Fibroblast of skin of right quadriceps (primary cell): ENCODE results near the gene NLGN3.
"Not testable (repeated sequence)": the region's sequence is repeated elsewhere in the genome, so short reads cannot be mapped to it uniquely, and the experiment has no call there.

Source experiments
- DNase-seq: peaks from one replicate; pipeline ENCODE4 v3.0.0-alpha.2; 2013

The NLGN3 gene

GRCh38 chrX:71173440-71173839, 28.8 kb downstream of the NLGN3 start:
- DNase-seq: no peak

DNA sequence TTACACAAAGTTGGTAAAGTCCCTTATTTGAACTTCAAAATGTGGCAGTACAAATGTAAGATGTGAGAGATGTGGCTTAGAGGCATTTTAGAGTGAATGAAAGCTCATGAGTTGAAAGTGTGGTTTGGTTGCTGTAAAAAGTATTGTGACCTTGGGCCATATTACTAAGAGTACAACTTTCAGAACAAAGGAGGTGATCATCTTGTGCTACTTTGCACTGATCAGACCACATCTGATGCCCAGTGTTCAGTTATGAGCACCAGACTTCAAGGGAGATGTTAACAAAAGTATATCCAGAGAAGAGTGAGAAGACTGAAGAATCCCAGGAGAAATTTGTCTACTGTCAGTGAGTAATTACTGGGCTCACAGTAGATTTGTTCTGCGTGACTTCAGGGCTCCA, 30.2 kb downstream of the NLGN3 start:
- DNase-seq: no peak

DNA sequence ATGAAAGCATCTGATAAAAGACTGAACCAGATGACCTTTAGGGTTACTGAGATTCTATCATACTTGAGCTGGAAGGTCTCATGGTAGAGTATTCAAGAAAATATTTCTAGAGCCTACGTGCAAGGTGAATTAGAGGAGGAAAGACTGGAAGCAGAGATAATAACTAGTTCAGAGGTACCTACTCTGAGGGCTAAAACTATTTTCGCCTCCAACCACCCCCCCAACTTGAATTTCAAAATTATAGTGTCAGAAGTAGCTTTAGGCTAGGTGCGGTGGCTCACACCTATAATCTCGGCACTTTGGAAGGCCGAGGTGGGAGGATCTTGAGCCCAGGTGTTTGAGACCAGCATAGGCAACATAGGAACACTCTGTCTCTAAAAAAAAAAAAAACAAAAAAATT, 30.9 kb downstream of the NLGN3 start:
- DNase-seq: no peak

- DNase-seq: peak; percentile 7
Observed at GRCh38 chrX:71177327-71177726, 32.7 kb downstream of the NLGN3 start.

- DNase-seq: peak; percentile 58
Observed at GRCh38 chrX:71178908-71179307, 34.3 kb downstream of the NLGN3 start.

DNA sequence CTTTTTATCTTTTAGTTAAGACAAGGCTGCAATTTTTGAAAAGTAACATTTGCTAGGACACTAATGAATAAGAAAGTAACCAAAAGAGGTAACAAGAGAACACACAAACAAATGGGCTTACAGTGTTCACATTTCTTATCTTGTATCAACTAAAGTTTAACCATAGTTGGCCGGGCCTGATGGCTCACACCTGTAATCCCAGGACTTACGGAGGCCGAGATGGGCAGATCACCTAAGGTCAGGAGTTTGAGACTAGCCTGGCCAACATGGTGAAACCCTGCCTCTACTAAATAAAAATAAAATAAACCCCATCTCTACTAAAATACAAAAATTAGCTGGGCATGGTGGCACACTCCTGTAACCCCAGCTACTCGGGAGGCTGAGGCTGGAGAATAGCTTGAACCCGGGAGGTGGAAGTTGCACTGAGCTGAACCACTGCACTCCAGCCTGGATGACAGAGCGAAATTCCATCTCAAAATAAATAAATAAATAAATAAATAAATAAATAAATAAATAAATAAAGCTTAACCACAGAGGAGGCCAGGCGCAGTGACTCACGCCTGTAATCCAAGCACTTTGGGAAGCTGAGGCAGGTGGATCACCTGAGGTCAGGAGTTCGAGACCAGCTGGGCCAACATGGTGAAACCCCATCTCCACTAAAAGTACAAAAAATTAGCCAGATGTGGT, 36.1 kb downstream of the NLGN3 start:
- not testable (repeated sequence) for DNase-seq

- DNase-seq: no peak
Observed at GRCh38 chrX:71181558-71181909, 36.9 kb downstream of the NLGN3 start.

DNA sequence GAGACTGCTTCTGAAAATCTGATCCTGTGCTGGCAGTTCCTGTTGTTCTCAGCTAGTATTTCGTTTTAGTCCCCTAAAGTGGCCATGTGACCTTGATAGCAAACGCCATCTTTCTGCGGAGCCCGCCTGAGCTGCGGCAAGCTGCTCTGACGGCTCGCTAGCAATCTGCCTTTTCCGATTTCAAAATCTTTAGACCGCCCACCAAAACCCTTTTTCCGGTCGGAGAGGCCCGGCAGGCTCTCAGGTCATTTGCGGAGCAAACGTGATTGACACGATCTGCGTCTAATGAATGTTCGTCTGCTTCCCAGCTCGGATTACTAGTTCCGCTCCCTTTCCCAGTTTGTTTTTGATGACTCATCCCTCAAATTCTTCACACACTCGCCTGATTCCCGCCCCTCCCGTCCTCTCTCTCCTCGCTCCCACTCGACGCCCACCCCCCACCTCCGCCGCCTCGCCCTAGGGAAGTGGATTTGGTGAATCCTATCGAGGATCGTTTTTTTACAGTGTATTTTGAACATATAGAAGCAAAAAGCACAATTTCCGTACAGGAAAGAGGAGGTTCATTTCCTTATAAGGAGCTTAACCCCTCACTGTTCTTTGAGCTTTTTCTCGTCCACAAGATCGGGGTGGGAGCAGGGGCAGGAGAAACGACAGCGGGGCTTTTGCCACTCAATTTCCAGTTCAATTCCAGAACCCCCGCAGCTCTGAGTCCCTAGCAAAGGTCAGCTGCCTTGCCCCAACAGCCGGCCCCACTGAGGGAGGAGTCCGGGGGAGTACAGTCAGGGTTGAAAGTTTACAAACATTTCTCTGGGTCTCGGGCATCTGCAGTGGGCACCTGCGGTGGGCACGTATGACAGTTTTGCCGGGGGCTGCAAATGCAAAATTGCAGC, 37.5 kb downstream of the NLGN3 start:
- DNase-seq: peak; percentile 97

DNA sequence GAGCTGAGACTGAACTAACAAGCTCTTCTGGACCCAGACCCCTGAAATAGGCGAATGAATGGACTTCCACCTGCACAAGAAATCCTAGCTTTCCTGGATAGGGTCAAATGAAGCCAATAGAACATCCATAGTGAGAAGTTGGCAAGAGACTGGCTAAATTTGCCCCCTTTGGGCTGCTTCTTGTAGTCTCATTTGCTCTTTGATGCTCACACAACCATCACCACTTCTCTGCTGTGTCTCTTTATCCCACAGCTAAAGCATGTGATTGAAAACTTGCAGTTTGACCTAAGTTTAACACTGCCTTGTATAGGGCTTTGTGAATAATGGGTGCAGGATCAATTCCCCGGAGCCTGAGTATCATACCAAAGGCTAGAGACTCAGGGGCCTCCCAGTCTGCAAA, 38.2 kb downstream of the NLGN3 start:
- no peak for DNase-seq

- no peak for DNase-seq
Observed at GRCh38 chrX:71183341-71183740, 38.7 kb downstream of the NLGN3 start.

DNA sequence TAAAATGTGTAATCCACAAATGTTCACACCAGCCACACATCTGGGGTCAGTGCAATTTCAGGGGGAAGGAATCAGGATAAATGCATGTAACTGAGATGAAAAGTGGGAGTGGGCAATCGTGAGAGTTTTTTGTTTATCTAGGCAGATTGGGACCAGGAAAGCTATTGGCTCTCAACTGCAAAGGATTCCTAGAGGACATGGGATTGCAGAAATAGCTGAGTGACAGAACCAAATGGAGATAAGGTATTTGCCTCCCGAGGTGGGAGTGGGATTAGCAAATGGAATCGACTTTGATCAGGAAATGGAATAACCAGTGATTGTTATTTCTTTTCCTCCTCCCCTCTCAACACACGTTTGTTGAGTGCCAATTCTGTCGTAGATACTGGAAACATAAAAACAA, 39.5 kb downstream of the NLGN3 start:
- DNase-seq: no peak

DNA sequence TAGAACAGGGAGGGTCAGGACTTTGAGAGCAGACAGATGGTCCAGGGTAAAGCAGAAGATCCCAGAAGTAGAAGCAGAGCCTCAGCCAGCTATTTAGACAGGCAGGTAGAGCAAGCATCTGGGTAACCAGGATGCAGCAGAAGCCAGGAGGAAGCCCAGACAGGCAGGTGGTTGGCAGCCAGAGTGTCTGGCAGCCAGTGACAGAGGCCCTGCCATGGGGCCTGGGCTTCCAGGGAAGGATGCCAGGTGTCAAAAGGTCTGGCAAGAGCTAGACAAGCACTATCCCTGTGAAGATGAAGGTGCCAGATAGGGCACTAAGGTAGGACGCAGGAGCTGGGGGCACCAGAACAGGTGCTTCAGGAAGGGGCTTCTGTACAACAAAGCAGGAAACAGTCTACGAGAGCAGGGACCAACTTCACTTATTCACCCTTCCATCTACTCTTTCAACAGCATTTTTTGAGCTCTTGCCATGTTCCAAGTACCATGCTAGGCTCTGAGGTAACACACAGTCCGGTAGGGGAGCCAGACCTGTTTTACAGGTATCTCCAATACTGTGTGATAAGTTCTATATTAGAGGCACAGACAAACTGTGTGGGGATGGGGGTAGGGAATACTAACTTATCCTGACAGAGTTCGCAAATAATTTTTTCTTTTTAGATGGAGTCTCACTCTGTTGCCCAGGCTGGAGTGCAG, 40.3 kb downstream of the NLGN3 start:
- no peak for DNase-seq

DNA sequence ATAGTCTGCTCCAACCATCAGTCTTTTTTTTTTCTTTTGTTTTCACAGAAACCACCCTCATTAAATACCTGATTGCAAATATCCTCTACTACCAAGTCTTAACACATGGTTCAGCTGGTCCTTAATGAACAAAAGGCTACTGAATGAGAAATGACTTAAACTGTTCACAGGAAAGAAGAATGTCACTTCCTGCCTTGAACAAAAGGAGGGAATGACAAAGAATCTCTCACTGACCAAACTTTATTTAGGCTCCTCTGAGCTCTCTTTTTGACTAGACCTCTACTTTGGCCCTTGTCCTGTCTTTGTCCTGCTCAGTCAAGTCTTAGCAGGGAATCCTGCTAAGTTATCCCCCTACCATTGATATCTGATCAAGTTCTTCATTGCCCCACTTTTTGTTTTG, 46.6 kb downstream of the NLGN3 start:
- DNase-seq: no peak

DNA sequence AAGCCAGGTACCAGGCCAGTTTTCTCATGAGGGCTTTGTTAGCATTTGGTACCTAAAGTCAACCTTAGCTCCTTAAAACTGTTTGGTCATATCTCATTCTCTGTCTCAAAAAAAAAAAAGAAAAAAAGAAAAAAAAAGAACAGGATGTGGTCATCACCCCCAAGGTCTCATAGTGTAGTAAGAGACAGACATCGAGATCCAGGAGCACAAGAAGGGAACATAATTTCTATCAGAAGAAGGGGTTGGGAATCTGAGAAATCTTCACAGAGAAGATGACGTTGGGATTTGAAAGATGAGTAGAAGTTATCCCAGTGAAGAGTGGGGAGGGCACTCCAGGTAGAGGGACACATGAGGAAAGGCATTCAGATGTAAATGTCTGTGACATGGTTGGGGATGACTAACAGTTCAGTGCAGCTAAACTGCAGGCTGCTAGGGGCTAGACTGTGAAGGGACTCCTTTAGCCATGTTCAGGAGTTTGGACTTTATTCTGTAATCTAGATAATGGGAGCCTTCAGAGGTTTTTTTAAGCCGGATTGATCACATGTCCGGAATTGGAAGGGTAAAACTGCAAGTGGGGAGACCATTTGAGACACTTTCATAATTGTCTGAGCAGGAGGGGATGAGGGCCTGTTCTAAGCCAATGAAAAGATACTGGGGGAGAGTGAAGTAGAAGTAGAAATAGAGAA, 51.5 kb downstream of the NLGN3 start:
- no peak for DNase-seq

DNA sequence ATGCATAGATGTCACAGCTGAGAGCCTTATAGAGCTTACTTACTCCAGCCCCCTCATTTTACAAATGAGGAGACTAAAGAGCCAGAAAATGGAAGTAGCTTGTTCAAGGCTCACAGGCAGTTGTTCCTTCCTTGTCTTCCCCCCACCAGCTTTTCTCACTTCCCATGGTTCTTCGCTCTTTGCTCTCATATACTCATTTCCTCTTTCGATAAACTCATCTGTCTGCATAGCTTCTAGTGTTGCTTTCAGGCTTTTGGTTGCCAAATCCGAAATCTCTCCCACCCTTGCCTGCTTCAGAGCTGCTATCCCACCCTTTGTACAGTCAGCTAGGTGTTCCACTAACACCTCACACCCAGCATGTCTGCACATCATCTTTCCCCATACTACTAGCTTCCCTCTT, 53.4 kb downstream of the NLGN3 start:
- no peak for DNase-seq

- no peak for DNase-seq
Observed at GRCh38 chrX:71199252-71200008, 54.8 kb downstream of the NLGN3 start.

GRCh38 chrX:71210816-71211215, 66.2 kb downstream of the NLGN3 start:
- DNase-seq: peak; percentile 38

DNA sequence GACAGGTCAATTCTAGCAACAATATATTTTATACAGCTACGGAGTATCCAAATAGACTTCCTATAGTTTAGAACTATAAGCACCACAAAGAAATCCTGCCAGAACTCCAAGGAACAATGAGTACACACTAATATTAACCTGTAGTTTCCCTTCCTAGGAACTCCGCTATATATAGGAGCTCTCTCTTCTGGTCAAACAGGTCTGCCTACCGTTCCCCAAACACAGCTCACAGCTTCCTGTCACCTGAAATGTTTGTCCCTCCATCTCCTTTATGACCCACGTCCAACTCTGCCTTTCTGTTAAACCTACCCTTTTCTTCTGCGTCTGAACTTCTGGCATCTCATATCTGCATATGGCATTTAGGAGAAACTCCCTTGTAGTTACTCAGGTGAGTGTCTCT, 67.9 kb downstream of the NLGN3 start:
- no peak for DNase-seq

GRCh38 chrX:71214152-71214551, 69.5 kb downstream of the NLGN3 start:
- no peak for DNase-seq

DNA sequence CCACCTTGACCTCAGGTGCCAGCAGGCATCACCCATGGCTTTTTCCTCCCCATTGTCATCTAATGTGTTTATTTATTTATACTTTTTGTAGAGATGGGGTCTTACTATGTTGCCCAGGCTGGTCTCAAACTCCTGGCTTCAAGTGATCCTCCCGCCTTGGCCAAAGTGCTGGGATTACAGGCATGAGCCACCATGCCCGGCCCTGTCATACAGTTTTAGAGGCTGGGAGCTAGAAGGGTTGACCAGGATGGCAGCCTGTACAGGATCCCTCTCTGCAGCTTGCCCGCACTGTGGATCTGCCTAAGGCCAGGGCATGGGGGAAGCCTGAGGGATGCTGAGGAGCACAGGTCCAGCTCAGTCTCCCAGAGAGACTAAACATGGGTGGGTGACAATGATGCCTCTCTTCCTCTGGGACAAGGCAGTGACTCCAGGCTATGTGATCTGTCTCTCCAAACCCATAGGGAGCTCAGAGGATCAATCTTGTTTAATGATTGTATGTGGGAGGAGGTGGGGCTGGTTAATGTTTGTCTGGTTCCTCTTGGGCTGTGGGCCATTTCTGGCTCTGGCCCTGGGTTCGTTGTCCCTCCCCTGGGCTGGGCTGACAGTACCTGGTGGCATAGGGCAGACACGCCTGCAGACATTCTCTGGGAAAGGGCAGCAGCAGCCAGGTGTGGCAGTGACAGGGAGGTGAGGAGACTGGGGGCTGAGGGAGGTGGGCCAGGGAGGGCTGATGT, 70.1 kb downstream of the NLGN3 start:
- DNase-seq: no peak

DNA sequence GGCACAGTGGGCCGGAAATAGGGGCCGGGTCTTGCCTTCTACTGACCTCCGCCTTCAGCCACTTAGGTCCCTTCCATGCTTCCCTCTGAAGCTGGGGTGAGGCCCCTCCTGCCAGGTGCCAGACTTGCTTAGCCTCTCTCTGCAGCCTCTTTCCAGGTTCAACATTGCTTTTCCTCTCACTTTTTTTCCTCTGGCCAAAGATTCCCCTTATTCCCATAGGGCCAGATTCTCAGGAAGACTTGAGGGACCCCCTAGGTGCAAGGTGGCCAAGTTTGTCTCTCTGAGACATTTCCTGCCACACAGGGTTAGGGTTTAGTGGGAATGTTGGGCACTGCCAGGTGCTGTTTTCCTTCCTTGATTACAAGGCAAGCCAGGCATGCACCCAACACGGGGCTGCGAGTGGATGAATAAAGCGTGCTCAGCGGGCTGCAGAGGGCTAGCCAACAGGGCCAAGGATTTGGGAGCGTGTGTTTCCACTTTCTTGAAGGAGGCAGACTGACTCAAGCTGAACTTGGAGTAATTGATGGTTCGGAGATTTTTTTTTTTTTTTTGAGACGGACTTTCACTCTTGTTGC, 70.8 kb downstream of the NLGN3 start:
- no peak for DNase-seq
